VCaP (cell line): ENCODE measurements around the gene WDR93.

Experiments used
- H3K27ac ChIP-seq: fragments of 450-650 bp; 2 replicates; pipeline ENCODE4 v1.5.1; 2017
- TF ChIP-seq, protein P1 (sequence below): fragments of 450-650 bp; conservative IDR thresholded peaks from 2 replicates; pipeline ENCODE4 v1.5.1; 2017; ENCODE audit warnings: mild to moderate bottlenecking, moderate library complexity

Gene WDR93

DNA sequence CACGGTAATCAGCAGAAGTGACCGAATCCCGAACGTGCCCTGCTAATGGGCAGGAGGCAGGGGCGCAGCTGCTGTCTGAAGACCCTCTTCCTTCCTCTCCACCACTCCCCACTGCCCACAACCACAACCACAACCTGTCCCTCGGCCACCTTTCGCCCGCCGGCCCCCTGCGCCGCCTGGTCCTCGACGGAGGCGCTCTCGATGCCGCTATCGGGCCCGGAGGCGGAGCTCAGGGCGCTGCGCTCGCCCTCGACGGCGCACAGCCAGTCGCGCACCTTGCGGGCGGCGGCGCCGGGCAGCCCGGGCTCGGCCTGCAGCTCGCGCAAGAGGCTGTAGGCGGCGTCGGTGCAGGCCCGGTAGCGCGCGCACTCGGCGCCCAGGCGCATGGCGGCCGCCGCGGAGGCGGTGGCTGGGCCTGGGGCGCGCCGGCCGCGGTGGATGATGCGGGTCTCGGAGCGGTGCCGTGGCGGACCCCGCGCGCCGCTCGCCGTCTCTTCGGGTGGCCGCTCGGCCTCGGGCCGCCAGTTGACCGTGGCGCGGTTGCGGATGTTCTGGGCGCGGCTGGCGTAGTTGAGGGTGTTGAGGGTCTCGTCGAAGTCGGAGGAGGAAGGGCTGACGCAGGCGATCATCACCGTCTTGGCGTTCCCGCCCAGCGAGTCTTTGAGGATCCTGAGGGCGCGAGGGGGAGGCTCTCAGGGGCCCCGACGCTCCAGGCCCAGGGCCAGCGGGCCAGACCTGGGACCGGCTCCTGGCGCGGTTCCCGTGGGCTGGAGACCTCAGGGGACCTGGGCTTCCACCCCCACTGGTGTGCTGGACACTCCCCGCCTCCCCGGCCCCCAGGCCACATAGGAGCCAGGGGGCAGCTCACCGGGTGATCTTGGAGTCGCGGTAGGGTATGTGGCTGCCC, 42.3 kb upstream of the WDR93 start:
- TF ChIP-seq, protein P1, sequence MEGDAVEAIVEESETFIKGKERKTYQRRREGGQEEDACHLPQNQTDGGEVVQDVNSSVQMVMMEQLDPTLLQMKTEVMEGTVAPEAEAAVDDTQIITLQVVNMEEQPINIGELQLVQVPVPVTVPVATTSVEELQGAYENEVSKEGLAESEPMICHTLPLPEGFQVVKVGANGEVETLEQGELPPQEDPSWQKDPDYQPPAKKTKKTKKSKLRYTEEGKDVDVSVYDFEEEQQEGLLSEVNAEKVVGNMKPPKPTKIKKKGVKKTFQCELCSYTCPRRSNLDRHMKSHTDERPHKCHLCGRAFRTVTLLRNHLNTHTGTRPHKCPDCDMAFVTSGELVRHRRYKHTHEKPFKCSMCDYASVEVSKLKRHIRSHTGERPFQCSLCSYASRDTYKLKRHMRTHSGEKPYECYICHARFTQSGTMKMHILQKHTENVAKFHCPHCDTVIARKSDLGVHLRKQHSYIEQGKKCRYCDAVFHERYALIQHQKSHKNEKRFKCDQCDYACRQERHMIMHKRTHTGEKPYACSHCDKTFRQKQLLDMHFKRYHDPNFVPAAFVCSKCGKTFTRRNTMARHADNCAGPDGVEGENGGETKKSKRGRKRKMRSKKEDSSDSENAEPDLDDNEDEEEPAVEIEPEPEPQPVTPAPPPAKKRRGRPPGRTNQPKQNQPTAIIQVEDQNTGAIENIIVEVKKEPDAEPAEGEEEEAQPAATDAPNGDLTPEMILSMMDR, result no peak
- H3K27ac ChIP-seq, result no peak overlapping the region

DNA sequence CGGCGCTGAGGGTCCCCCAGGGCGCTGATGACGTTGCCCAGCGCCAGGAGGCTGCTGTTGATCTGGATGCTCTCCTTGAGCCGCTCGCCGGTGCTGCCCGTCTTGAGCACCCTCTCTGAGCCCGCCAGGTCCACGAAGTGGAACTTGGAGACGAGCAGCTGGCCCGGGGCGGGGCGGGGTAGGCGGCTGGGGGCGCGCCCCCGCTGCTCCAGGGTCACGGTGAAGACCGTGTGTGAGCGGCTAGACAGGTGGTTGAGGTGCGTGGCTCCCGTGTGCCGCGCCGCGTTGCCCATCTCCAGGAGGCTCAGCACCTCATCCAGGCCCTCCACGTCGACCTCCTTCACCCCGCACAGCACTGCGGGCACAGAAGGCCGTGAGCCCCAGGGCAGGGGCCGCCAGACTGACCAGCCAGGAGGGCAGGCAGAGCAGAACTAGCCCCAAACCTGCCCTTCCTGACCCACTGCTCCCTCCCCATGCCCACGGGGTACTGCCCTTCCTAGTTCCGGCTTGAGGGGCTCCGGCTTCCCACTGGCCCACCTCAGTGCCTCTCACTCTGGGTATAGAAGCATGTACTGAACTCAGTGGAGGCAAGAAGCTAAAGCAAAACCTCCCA, 41.5 kb upstream of the WDR93 start:
- TF ChIP-seq, protein P1, result no peak
- H3K27ac ChIP-seq, result no peak overlapping the region

DNA sequence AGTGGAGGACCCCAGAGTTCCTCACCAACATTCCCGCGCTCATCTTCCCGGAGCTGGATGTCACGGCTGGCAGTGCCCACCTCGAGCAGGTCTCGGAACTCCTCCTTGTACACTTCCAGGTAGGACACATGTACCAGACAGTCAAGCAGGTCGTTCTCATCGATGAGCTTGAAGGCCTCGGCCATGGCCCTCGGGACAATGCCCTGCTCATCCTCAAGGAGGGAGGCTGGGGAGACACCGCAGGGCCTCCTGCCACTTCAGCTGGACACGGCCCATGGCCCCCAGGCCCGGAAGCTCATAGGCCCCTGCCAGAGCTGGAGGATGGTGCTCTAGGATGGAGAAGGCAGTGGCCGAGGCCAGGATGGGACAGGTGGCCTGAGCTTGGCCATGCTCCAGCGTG, 40.9 kb upstream of the WDR93 start:
- no peak overlapping the region for H3K27ac ChIP-seq
- TF ChIP-seq, protein P1, result no peak

DNA sequence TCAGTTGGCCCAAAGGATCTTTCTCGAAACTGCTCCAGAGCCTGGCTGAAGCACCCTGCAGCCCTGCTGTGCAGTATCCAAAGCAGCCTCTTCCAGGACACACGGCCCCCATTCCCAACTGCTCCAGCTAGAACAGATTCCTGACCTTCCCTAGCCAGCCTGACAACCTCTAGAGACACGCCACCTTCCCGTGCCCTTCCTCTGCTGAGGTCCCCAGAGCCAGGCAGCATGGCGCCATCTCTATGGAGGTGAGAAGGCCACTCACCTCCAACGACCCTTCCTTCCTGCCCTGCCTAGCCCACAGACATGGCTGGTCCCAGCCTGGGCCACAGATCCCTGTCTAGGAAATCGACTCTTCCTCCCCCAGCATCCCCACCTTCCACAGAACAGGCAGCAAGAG, 38.5 kb upstream of the WDR93 start:
- H3K27ac ChIP-seq, result no peak overlapping the region
- TF ChIP-seq, protein P1, result no peak

DNA sequence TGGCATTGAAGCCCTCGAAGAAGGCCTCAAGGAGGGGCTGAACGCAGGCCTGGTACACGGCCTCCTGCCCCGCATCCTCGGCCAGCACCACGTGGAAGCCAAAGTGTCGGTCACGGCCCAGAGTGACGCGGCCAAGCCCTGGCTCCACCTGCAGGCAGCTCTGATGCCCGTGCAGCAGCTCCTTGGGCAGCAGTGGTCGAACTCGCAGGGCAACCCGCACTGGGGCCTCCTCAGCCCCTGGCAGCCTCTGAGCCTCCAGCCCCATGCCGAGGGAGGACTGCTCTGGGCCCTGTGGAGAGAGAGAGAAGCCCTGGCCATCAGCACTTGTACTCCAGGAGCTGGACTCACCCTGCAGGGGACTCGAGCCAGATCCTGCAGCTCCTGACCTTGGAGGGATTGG, 37.9 kb upstream of the WDR93 start:
- no peak overlapping the region for H3K27ac ChIP-seq
- TF ChIP-seq, protein P1, result no peak

DNA sequence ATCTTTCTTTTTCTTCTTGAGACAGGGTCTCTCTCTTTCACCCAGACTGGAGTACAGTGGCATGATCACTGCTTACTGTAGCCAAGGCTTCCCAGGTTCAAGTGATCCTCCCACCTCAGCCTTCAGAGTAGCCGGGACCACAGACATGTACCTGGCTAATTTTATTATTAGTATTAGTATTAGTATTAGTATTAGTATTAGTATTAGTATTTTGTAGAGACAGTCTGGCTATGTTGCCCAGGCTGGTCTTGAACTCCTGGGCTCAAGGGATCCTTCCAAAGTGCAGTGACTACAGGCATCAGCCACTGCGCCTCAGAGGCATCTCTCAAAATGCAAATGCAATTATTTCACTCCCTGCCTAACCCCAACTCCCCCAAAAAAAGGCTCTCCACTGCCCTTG, 37.0 kb upstream of the WDR93 start:
- TF ChIP-seq, protein P1, result no peak
- no peak overlapping the region for H3K27ac ChIP-seq

DNA sequence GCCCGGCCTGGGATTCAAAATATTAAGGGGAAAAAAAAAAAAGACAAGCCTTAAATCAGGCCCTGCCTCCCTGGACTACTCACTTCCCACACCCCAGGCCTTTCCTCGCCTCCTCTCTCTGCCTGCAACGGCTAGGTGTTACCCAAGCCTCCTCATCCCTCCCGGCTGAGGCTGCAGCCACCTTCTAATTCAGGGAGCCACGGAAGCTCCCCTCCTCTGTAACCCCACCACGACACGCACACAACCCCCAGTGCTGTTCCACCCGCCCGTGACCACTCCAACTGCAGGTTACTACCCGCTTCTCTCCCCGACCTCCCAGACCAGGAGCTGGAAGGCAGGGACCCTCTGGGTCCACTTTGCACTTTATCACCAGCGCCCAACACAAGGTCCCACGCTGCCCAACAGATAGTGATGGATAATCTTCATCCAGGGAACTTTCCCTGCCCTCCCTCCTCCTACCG, 36.3 kb upstream of the WDR93 start:
- TF ChIP-seq, protein P1, result no peak
- peak overlapping the region; percentile 82 for H3K27ac ChIP-seq
